Measurements from ENCODE around the gene SLC45A2.

Gene SLC45A2

DNA sequence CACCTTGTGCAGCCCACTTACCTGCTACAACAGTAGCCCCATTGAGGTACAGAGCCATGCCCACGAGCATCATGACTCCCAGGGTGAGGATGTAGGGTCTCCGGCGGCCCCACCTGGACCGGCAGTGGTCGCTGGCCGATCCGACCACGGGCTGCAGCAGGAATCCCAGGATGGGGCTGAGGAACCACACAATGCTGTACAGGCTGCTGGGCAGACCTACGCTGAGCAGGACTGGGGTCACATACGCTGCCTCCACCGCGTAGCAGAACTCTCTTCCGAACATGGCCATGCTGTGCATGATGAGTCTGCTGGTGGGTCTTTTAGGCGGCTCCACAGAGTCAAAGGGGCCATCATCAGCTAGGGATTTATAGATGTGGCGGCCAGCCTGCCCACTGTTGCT lies 315 bp downstream of the SLC45A2 start:
- H3K27ac ChIP-seq: no peak overlapping the region
- TF ChIP-seq CTCF (IDR thresholded peaks at IDR 0.05) (no peak), ZFX (IDR thresholded peaks at IDR 0.05; ENCODE audit: borderline replicate concordance) (no peak)

GRCh38 chr5:33981408-33982162 lies 2.9 kb downstream of the SLC45A2 start:
- TF ChIP-seq ZFX (IDR thresholded peaks at IDR 0.05; ENCODE audit: borderline replicate concordance): no peak
- no peak overlapping the region for H3K27ac ChIP-seq

DNA sequence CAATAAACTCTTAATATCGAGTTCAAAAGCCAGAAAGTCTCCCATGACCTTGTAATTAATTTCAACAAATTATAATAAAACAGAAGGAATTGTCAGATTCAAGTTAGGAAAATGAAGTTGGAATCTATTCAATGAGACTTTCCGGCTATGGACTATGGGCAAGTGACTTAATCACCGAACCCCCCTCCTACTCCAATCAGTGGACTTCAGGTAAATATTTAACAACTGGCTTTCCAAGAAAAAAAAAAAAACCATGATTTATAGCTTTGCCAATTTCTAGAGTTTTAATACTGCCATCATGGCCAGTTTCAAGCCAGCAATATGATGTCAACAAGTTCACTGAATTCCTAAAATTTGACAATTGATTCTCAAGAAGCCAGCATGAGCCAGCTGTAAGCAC lies 4.5 kb downstream of the SLC45A2 start:
- no peak overlapping the region for H3K27ac ChIP-seq
- no peak for TF ChIP-seq ZFX (IDR thresholded peaks at IDR 0.05; ENCODE audit: borderline replicate concordance)
- TF ChIP-seq CTCF (IDR thresholded peaks at IDR 0.05): no peak

DNA sequence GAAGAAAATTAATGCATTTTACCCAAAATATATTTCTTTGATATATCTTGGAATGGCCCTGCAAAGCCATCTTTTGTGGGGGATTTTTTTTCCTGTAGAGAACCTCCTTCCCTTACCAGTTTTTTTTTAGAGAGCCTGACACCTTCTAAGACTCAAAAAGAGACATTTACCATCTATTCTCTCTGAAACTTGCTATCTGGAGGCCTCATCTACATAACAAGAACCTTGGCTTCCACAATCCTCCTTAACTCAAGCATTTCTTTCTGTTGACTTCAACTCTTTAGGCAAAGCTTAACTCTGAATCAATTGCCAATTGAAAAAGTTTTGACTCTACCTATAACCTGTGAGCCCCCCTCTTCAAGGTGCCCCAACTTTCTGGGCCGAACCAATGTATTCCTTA lies 6.2 kb downstream of the SLC45A2 start:
- H3K27ac ChIP-seq: no peak overlapping the region
- TF ChIP-seq CTCF (IDR thresholded peaks at IDR 0.05) (no peak), ZFX (IDR thresholded peaks at IDR 0.05; ENCODE audit: borderline replicate concordance) (no peak)

- no peak overlapping the region for H3K27ac ChIP-seq
- no peak for TF ChIP-seq ZFX (IDR thresholded peaks at IDR 0.05; ENCODE audit: borderline replicate concordance)
- TF ChIP-seq CTCF (IDR thresholded peaks at IDR 0.05): no peak
These were observed 8.2 kb downstream of the SLC45A2 start for GRCh38 chr5:33976307-33976706.

- TF ChIP-seq ZFX (IDR thresholded peaks at IDR 0.05; ENCODE audit: borderline replicate concordance) (no peak), CTCF (IDR thresholded peaks at IDR 0.05) (no peak)
- H3K27ac ChIP-seq: no peak overlapping the region
These were observed 8.6 kb downstream of the SLC45A2 start for GRCh38 chr5:33975852-33976251.

DNA sequence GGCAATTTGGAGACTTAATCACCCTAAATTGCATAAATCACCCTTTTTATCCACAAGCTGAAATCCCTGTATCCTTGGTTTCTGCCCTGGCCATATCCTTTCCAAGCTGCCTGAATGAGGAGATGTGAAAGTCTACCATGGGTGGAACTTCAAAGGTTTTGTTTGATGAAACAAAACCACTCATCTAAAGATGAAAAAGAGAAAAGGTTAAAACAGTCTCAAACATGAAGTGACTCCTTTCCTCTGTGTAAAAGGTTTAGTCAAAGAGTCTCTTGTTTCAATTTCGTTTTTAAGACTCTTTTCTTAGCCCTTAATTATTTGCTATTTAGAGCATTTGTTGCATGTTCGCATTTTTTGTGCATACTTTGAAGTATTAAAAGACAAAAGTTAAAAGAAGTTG lies 11.2 kb downstream of the SLC45A2 start:
- no peak for TF ChIP-seq CTCF (IDR thresholded peaks at IDR 0.05)
- no peak for TF ChIP-seq ZFX (IDR thresholded peaks at IDR 0.05; ENCODE audit: borderline replicate concordance)
- no peak overlapping the region for H3K27ac ChIP-seq
